LNCAP (cell line): ENCODE results near the gene SCFD2.

ENCODE experiments used
- CTCF ChIP-seq: fragments of 450-650 bp; IDR thresholded peaks from 2 replicates; pipeline ENCODE4 v1.5.1; 2017; ENCODE audit warnings: mild to moderate bottlenecking

The SCFD2 gene

DNA sequence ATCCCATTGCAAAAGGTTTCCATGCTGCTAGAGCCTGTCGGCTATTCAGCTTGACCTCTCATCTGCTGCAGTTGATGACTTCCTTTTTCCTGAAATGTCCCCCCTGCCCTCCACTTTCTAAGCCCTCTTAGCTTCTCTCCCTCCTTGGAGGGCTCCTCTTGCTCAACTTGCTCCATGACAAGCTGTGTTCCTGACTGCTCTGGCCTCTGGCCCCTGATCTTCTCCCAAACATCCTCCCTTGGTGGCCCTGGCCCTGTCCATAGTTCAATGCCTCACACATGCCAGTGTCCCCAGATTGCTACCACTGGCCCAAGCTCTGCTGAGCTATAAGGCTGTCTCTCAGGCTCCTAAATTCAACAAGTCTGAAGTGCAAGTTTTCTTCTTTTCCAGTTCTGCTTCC, 474.1 kb downstream of the SCFD2 start:
- no peak for TF ChIP-seq CTCF

DNA sequence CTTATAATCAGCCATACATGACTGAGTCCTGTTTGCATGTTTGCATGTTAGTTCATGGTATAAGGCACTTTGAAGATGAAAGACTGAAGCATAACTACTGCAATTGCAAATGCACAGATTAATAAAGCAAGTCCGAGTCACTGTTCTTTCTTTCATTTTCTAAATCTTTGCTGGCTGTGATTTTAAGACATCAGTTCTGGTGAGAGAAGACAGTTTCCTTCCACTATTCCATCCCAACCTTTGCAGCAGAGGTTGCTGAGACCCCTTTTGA, 475.4 kb downstream of the SCFD2 start:
- no peak for TF ChIP-seq CTCF

GRCh38 chr4:52889778-52890520, 475.9 kb downstream of the SCFD2 start:
- TF ChIP-seq CTCF = no peak

DNA sequence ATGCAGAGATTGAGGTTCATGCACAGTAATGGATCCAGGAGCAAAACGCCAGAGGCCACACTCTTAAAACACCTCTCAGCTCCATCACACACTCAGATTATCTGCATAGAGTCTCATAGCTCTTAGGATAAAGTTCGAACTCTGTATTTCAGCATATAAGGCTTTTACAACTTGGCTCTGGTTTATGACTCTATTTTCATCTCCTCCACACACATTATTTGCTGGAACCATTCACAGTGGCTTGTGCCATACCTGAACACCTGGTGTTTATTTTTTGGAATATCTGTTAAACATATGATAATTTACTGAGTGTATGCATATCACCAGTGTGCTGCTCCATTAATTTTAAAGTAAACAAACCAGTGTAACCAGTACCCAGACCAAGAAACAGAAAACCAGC, 476.5 kb downstream of the SCFD2 start:
- no peak for TF ChIP-seq CTCF

- TF ChIP-seq CTCF = no peak
Observed at GRCh38 chr4:52884994-52885393, 480.9 kb downstream of the SCFD2 start.

- no peak for TF ChIP-seq CTCF
Observed at GRCh38 chr4:52883707-52884669, 481.9 kb downstream of the SCFD2 start.

GRCh38 chr4:52883183-52883621, 482.7 kb downstream of the SCFD2 start:
- TF ChIP-seq CTCF = no peak
